Measurements from ENCODE around the gene SCAI. TPM values are rescaled to one million over a fixed set of nuclear protein-coding genes. Genes with fewer than 3 reads are reported as not detected.
"Not testable (repeated sequence)": the region's sequence is repeated elsewhere in the genome, so short reads cannot be mapped to it uniquely, and the experiment has no call there.

The SCAI gene
- total and polyA plus RNA-seq, 9 donors, result 4.6 to 14.5 (median 7.4) TPM

DNA sequence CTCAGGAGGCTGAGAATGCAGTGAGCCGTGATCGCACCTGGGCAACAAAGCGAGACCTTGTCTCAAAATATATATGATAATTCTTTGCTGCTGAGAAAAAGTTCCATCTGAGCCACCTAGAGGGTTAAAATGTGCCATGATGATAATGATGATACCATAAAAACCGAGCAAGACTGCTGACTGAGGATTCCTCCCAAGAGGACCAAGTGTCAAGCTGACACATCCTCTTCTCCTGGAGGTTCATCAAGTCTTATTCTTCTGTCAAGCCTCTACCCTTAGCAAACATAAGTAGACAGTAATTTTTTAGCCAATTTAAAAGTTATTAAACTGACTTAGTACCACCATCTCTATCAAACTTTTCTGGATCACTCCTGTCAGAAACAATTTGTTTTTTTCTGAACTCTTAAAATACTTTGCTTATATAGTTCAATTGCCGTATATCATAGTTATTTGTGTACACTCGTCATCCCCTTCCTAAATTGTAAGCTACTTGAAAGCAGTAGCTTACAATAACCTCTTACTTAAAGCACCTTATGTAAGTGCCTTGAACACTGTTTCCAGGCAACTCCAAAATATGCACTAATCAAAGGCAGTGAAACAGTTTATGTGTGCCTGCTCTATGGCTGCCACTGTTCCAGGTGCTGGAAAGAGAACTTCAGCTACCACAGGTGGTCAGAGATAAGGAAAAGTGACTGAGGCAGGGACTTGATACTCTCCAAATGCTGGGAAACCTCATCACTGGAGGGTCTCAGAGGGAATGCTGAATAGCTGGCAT is 57.4 kb downstream of the SCAI start:
- no peaks in the 10 kb centered on the region for H3K27me3 ChIP-seq (ENCODE audit: control insufficient read depth, insufficient read depth, low read length)
- no peak for DNase-seq
- peaks cover 9% of the 10 kb centered on the region for H3K9me3 ChIP-seq (replicated peaks; ENCODE audit: control insufficient read depth, low read depth, low read length)
- no peaks in the 10 kb centered on the region for H3K36me3 ChIP-seq (ENCODE audit: control insufficient read depth, insufficient read depth, low read length)
- H3K4me3 ChIP-seq (ENCODE audit: low read length), result no peak overlapping the region
- no peak overlapping the region for H3K27ac ChIP-seq (ENCODE audit: low read length)
- no peaks in the 10 kb centered on the region for H3K4me1 ChIP-seq (ENCODE audit: control insufficient read depth, insufficient read depth, low read length)
- WGBS (ENCODE audit: insufficient coverage), result no CpG with 5 or more reads among the region's 6 CpGs

GRCh38 chr9:125082197-125082596 is 61.1 kb downstream of the SCAI start:
- H3K27me3 ChIP-seq (ENCODE audit: control insufficient read depth, insufficient read depth, low read length), result not testable (repeated sequence)
- 97% methylated on average over 6 of the region's 6 CpGs for WGBS (ENCODE audit: insufficient coverage)

DNA sequence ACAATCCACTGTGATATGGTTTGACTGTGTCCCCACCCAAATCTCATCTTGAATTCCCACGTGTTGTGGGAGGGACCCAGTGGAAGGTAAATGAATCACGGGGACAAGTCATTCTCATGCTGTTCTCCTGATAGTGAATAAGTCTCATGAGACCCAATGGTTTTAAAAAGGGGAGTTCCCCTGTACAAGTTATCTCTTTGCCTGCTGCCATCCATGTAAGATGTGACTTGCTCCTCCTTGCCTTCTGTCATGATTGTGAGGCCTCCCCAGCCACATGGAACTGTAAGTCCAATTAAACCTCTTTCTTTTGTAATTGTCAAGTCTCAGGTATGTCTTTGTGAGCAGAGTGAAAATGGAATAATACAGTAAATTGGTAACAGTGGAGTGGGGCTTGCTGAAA is 62.5 kb downstream of the SCAI start:
- H3K9me3 ChIP-seq (replicated peaks; ENCODE audit: control insufficient read depth, low read depth, low read length); H3K27ac ChIP-seq (ENCODE audit: low read length); H3K36me3 ChIP-seq (ENCODE audit: control insufficient read depth, insufficient read depth, low read length); H3K4me3 ChIP-seq (ENCODE audit: low read length); H3K27me3 ChIP-seq (ENCODE audit: control insufficient read depth, insufficient read depth, low read length); DNase-seq; H3K4me1 ChIP-seq (ENCODE audit: control insufficient read depth, insufficient read depth, low read length): not testable (repeated sequence)
- WGBS (ENCODE audit: insufficient coverage), result no CpG with 5 or more reads among the region's 2 CpGs

More at GRCh38 chr9:125082197-125082596, 61.1 kb downstream of the SCAI start:
- not testable (repeated sequence) for H3K4me1 ChIP-seq (ENCODE audit: control insufficient read depth, insufficient read depth, low read length); H3K4me3 ChIP-seq (ENCODE audit: low read length); H3K9me3 ChIP-seq (replicated peaks; ENCODE audit: control insufficient read depth, low read depth, low read length); H3K27ac ChIP-seq (ENCODE audit: low read length); H3K36me3 ChIP-seq (ENCODE audit: control insufficient read depth, insufficient read depth, low read length); DNase-seq

DNA sequence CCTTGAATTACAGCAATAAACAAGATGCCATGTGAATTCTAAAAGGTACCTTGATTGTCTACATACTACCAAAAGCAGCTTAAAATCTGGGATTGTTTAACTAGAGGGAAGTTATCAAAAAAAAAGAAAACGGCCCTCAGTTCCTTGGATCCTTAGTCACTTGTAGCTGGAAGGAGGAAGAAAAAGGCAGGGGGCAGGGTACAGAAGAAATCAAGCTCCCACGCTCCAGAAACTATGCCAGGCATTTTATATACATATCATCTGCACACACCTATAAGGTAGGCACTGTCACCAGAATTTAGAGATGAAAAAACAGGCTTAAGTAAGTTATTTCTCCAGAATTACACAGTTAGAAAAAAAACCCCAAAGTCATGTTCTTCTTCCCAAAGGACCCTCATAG is 63.4 kb downstream of the SCAI start:
- WGBS (ENCODE audit: insufficient coverage), result no CpG with 5 or more reads among the region's 2 CpGs

GRCh38 chr9:125075997-125076396 is 67.3 kb downstream of the SCAI start:
- Histone ChIP-seq H3K27me3 (ENCODE audit: control insufficient read depth, insufficient read depth, low read length) (no peaks in the 10 kb centered on the region), H3K4me3 (ENCODE audit: low read length) (no peak overlapping the region), H3K36me3 (ENCODE audit: control insufficient read depth, insufficient read depth, low read length) (no peaks in the 10 kb centered on the region), H3K27ac (ENCODE audit: low read length) (no peak overlapping the region), H3K9me3 (replicated peaks; ENCODE audit: control insufficient read depth, low read depth, low read length) (no peaks in the 10 kb centered on the region), H3K4me1 (ENCODE audit: control insufficient read depth, insufficient read depth, low read length) (no peaks in the 10 kb centered on the region)
- WGBS (ENCODE audit: insufficient coverage), result 94% methylated on average over 2 of the region's 7 CpGs
- no peak for DNase-seq

More for the DNA sequence above, 63.4 kb downstream of the SCAI start:
- Histone ChIP-seq H3K27ac (ENCODE audit: low read length) (no peak overlapping the region), H3K9me3 (replicated peaks; ENCODE audit: control insufficient read depth, low read depth, low read length) (peaks cover 9% of the 10 kb centered on the region), H3K4me1 (ENCODE audit: control insufficient read depth, insufficient read depth, low read length) (no peaks in the 10 kb centered on the region), H3K36me3 (ENCODE audit: control insufficient read depth, insufficient read depth, low read length) (no peaks in the 10 kb centered on the region), H3K4me3 (ENCODE audit: low read length) (no peak overlapping the region), H3K27me3 (ENCODE audit: control insufficient read depth, insufficient read depth, low read length) (no peaks in the 10 kb centered on the region)
- no peak for DNase-seq

DNA sequence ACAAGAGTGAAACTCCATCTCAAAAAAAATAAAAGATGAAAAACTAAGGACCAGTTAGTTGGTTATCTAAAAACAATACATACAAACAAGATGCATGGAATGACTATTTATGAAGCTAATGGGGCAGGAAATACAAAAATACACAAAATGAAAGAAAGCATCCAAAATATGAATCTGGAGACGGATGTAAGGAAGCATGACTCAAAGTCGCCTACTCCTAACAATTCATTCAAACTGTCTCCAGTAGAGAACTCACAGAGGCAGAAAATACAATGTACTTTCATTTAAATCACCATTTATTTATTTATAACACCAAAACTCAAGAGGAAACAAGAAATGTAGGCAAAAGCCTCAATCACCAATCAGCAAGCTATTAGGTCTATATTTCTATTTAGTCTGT is 68.4 kb downstream of the SCAI start:
- no CpG with 5 or more reads among the region's 2 CpGs for WGBS (ENCODE audit: insufficient coverage)
- Histone ChIP-seq H3K27me3 (ENCODE audit: control insufficient read depth, insufficient read depth, low read length) (no peaks in the 10 kb centered on the region), H3K9me3 (replicated peaks; ENCODE audit: control insufficient read depth, low read depth, low read length) (no peaks in the 10 kb centered on the region), H3K4me1 (ENCODE audit: control insufficient read depth, insufficient read depth, low read length) (no peaks in the 10 kb centered on the region), H3K36me3 (ENCODE audit: control insufficient read depth, insufficient read depth, low read length) (no peaks in the 10 kb centered on the region), H3K4me3 (ENCODE audit: low read length) (no peak overlapping the region), H3K27ac (ENCODE audit: low read length) (no peak overlapping the region)
- DNase-seq, result peak; percentile 10

DNA sequence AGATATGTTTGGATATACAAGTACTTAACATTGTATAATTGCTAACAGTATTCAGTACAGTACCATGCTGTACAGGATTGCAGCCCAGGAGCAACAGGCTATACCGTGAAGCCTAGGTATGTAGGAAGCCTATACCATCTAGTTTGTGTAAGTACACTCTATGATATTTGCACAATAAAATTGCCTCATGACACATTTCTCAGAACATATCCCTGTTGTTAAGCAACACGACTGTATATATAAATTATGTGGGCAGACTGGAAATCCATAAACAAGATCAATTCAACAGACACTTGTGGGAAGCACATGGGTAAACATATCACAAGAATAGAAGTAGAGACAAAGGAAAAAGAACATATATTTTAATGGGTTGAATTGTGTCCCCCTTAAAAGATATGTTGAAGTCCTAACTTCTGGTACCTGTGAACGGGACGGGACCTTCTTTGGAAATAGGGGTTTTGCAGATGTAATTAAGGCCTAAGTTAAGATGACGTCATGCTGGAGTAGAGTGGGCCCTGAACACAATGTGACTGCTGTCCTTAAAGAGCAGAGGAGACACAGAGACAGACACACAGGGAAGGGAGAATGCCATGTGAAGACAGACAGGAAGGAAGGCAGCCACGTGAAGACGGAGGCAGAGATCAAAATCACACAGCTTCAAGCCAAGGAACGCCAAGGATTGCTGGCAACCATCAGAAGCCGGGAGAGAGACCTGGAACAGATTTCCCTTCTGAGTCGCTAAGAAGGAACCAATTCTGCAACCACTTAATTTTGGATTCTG is 76.3 kb downstream of the SCAI start:
- H3K27ac ChIP-seq (ENCODE audit: low read length), result no peak overlapping the region
- H3K36me3 ChIP-seq (ENCODE audit: control insufficient read depth, insufficient read depth, low read length), result no peaks in the 10 kb centered on the region
- H3K9me3 ChIP-seq (replicated peaks; ENCODE audit: control insufficient read depth, low read depth, low read length), result peaks cover 2% of the 10 kb centered on the region
- H3K4me1 ChIP-seq (ENCODE audit: control insufficient read depth, insufficient read depth, low read length), result no peaks in the 10 kb centered on the region
- peak; percentile 51 for DNase-seq
- WGBS (ENCODE audit: insufficient coverage), result 34% methylated on average over 8 of the region's 10 CpGs
- H3K4me3 ChIP-seq (ENCODE audit: low read length), result no peak overlapping the region
- H3K27me3 ChIP-seq (ENCODE audit: control insufficient read depth, insufficient read depth, low read length), result no peaks in the 10 kb centered on the region

DNA sequence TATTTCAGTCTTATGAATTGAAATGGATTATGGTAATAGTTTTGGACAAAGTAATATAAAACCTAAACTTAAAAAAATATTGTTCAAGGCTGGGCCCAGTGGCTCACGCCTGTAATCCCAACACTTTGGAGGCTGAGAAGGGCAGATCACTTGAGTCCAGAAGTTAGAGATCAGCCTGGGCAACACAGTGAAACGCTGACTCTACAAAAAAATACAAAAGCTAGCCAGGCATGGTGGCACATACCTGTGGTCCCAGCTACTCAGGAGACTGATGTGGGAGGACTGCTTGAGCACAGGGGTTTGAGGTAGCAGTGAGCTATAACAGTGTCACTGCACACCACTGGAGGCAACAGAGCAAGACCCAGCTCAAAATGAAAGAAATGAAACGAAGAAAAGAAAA is 81.9 kb downstream of the SCAI start:
- Histone ChIP-seq H3K4me3 (ENCODE audit: low read length) (no peak overlapping the region), H3K27me3 (ENCODE audit: control insufficient read depth, insufficient read depth, low read length) (no peaks in the 10 kb centered on the region), H3K36me3 (ENCODE audit: control insufficient read depth, insufficient read depth, low read length) (no peaks in the 10 kb centered on the region), H3K27ac (ENCODE audit: low read length) (no peak overlapping the region), H3K4me1 (ENCODE audit: control insufficient read depth, insufficient read depth, low read length) (no peaks in the 10 kb centered on the region), H3K9me3 (replicated peaks; ENCODE audit: control insufficient read depth, low read depth, low read length) (peaks cover 2% of the 10 kb centered on the region)
- no peak for DNase-seq
- WGBS (ENCODE audit: insufficient coverage), result 100% methylated on average over 1 of the region's 3 CpGs

DNA sequence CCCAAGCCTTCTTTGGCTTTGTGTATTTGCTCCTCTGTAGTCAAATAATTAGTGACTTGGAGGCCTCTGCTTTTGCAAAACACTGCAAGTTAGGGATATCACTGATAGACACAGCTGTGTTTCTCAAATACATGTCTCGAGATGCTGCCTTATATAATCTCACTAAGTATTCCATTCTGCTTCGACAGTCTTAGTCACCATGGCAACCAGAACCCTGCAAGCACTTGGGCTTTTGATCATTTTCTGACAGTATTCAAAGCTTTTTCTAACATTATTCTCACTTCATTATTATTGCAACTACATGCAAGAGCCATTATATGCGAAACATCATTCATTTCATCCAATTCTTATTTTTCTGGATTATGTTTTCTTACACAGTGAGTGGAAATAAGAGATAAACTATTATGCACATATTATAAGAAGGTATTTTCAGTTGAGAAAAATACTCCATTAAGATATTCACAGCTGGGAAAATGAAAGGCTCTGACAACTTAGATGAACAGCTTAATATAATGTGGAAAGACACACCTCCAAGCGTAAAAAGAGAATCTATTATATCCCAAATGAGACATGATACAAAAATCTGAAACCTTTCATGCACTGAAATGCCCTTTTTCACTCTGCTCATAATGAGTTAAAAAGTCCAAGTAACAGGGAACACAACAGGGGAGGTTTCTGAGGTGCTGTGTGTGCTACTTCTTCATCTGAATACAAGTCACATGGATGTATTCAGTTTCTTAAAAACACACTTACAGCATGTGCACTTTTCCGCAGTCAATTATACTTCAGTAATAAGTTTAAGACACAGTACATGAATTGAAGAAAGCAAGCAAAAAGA is 93.9 kb downstream of the SCAI start:
- peaks cover 2% of the 10 kb centered on the region for H3K9me3 ChIP-seq (replicated peaks; ENCODE audit: control insufficient read depth, low read depth, low read length)
- no peaks in the 10 kb centered on the region for H3K27me3 ChIP-seq (ENCODE audit: control insufficient read depth, insufficient read depth, low read length)
- no peaks in the 10 kb centered on the region for H3K4me1 ChIP-seq (ENCODE audit: control insufficient read depth, insufficient read depth, low read length)
- WGBS (ENCODE audit: insufficient coverage), result 33% methylated on average over 2 of the region's 5 CpGs
- DNase-seq, result peak; percentile 10
- peaks cover 2% of the 10 kb centered on the region for H3K36me3 ChIP-seq (ENCODE audit: control insufficient read depth, insufficient read depth, low read length)
- no peak overlapping the region for H3K27ac ChIP-seq (ENCODE audit: low read length)
- no peak overlapping the region for H3K4me3 ChIP-seq (ENCODE audit: low read length)

DNA sequence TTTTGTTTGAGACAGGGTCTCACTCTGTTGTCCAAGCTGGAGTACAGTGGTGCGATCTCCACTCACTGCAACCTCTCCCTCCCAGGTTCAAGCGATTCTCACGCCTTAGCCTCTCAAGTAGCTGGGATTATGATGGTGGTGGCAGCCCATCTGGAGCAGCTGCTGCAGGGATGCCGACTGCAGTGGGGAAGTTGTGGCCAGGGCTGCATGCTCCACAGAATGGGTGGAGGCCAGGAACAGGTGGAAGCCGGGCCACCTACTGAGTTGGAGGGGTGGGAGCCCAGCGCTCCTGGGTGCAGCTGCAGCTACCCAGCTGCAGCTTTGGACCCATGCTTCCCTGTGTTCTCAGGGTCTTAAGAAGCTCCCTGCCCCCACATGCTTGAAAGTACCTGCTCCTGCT is 99.7 kb downstream of the SCAI start:
- 85% methylated on average over 5 of the region's 6 CpGs for WGBS (ENCODE audit: insufficient coverage)

More for the DNA sequence above, 99.7 kb downstream of the SCAI start:
- no peak overlapping the region for H3K4me3 ChIP-seq (ENCODE audit: low read length)
- peaks cover 6% of the 10 kb centered on the region for H3K9me3 ChIP-seq (replicated peaks; ENCODE audit: control insufficient read depth, low read depth, low read length)
- no peak for DNase-seq
- H3K36me3 ChIP-seq (ENCODE audit: control insufficient read depth, insufficient read depth, low read length), result peaks cover 7% of the 10 kb centered on the region
- H3K27ac ChIP-seq (ENCODE audit: low read length), result no peak overlapping the region
- no peaks in the 10 kb centered on the region for H3K4me1 ChIP-seq (ENCODE audit: control insufficient read depth, insufficient read depth, low read length)
- H3K27me3 ChIP-seq (ENCODE audit: control insufficient read depth, insufficient read depth, low read length), result no peaks in the 10 kb centered on the region

All from muscle of leg (tissue), 11 donors.